OCI-LY1 (cell line): Measurements from ENCODE around the gene FHL3.
A peak's percentile ranks its signal among the peaks of the same experiment; 100 is the strongest.

Source experiments
- H2AFZ ChIP-seq: fragments of 200-600 bp; sonication (generic), shearing (Covaris generic); 2 replicates; pipeline ENCODE4 v1.6.0; 2014; ENCODE audit warnings: antibody characterized with exemption, mild to moderate bottlenecking, low read length
- H3F3A ChIP-seq: fragments of 200-600 bp; sonication (generic), shearing (Covaris generic); 2 replicates; pipeline ENCODE4 v1.6.0; 2014; ENCODE audit warnings: mild to moderate bottlenecking, antibody characterized with exemption, low read length, moderate library complexity; ENCODE audit not compliant: insufficient read depth
- H3K27ac ChIP-seq: fragments of 200-600 bp; sonication (generic); 2 replicates; pipeline ENCODE4 v1.5.1; 2014; ENCODE audit warnings: low read length, mixed run types, mild to moderate bottlenecking, low read depth; ENCODE audit not compliant: poor library complexity, severe bottlenecking
- H3K27me3 ChIP-seq: fragments of 200-600 bp; sonication (generic); 2 replicates; pipeline ENCODE4 v1.6.0; 2014; ENCODE audit warnings: antibody characterized with exemption, mild to moderate bottlenecking, low read length, moderate library complexity; ENCODE audit not compliant: insufficient read depth
- H3K36me3 ChIP-seq: fragments of 200-600 bp; sonication (generic); 2 replicates; pipeline ENCODE4 v1.6.1; 2014; ENCODE audit warnings: mild to moderate bottlenecking, antibody characterized with exemption, low read length, moderate library complexity, mixed read lengths; ENCODE audit not compliant: insufficient read depth
- H3K4me1 ChIP-seq: fragments of 200-600 bp; sonication (generic); 2 replicates; pipeline ENCODE4 v1.5.1; 2014; ENCODE audit warnings: mild to moderate bottlenecking, low read length, moderate library complexity; ENCODE audit not compliant: insufficient read depth, severe bottlenecking
- H3K4me2 ChIP-seq: fragments of 200-600 bp; sonication (generic), shearing (Covaris generic); 2 replicates; pipeline ENCODE4 v1.6.1; 2014; ENCODE audit warnings: low read length
- H3K4me3 ChIP-seq: fragments of 200-600 bp; sonication (generic); 2 replicates; pipeline ENCODE4 v1.5.1; 2014; ENCODE audit warnings: low read length, low read depth, mild to moderate bottlenecking, mixed read lengths; ENCODE audit not compliant: poor library complexity, severe bottlenecking
- H3K79me2 ChIP-seq: fragments of 200-600 bp; shearing (Covaris generic); 2 replicates; pipeline ENCODE4 v1.6.1; 2016; ENCODE audit warnings: mixed run types, low read length, mixed read lengths; ENCODE audit not compliant: insufficient read depth
- H3K9ac ChIP-seq: fragments of 200-600 bp; sonication (generic), shearing (Covaris generic); 2 replicates; pipeline ENCODE4 v1.6.1; 2014; ENCODE audit warnings: mild to moderate bottlenecking, low read length, mixed read lengths
- H3K9me2 ChIP-seq: fragments of 200-600 bp; sonication (generic), shearing (Covaris generic); 2 replicates; pipeline ENCODE4 v1.6.1; 2014; ENCODE audit warnings: low read depth, mild to moderate bottlenecking, low read length, mixed read lengths
- H3K9me3 ChIP-seq: fragments of 200-600 bp; shearing (Covaris generic); 2 replicates; pipeline ENCODE4 v1.6.1; 2014; ENCODE audit warnings: low read length, mixed read lengths
- H4K20me1 ChIP-seq: fragments of 200-600 bp; sonication (generic), shearing (Covaris generic); 2 replicates; pipeline ENCODE4 v1.6.0; 2016; ENCODE audit warnings: mild to moderate bottlenecking, low read length; ENCODE audit not compliant: insufficient read depth
- CTCF ChIP-seq: fragments of 200-600 bp; sonication (generic), shearing (Covaris generic); IDR thresholded peaks from 2 replicates; pipeline ENCODE4 v1.5.1; 2017; ENCODE audit warnings: mild to moderate bottlenecking, antibody characterized with exemption, low read length, moderate library complexity, mixed read lengths
- EZH2 ChIP-seq: fragments of 200-600 bp; sonication (generic), shearing (Covaris generic); IDR thresholded peaks from 2 replicates; pipeline ENCODE4 v1.8.0; 2017; ENCODE audit warnings: borderline replicate concordance, mixed run types, mild to moderate bottlenecking, antibody characterized with exemption, low read length, moderate library complexity, mixed read lengths

FHL3 gene

GRCh38 chr1:37949524-37950152, 55.7 kb downstream of the FHL3 start:
- Histone ChIP-seq H3F3A (no peaks in the 10 kb centered on the region), H3K4me2 (no peak overlapping the region), H3K9me3 (no peaks in the 10 kb centered on the region), H3K27ac (no peak overlapping the region), H4K20me1 (no peaks in the 10 kb centered on the region), H3K4me3 (no peak overlapping the region), H3K9ac (no peak overlapping the region), H3K36me3 (no peaks in the 10 kb centered on the region), H2AFZ (no peak overlapping the region), H3K79me2 (no peaks in the 10 kb centered on the region), H3K27me3 (no peaks in the 10 kb centered on the region), H3K4me1 (peaks cover 25% of the 10 kb centered on the region), H3K9me2 (no peaks in the 10 kb centered on the region)
- TF ChIP-seq EZH2: no peak
- TF ChIP-seq CTCF: no peak

GRCh38 chr1:37948841-37949240, 56.5 kb downstream of the FHL3 start:
- H3F3A ChIP-seq: no peaks in the 10 kb centered on the region
- H3K4me2 ChIP-seq: no peak overlapping the region
- H2AFZ ChIP-seq: no peak overlapping the region
- H3K9me2 ChIP-seq: no peaks in the 10 kb centered on the region
- peaks cover 25% of the 10 kb centered on the region for H3K4me1 ChIP-seq
- H4K20me1 ChIP-seq: no peaks in the 10 kb centered on the region
- H3K9ac ChIP-seq: no peak overlapping the region
- H3K9me3 ChIP-seq: no peaks in the 10 kb centered on the region
- H3K27ac ChIP-seq: no peak overlapping the region
- H3K27me3 ChIP-seq: no peaks in the 10 kb centered on the region
- no peak overlapping the region for H3K4me3 ChIP-seq
- H3K79me2 ChIP-seq: no peaks in the 10 kb centered on the region
- TF ChIP-seq EZH2 (no peak), CTCF (no peak)
- no peaks in the 10 kb centered on the region for H3K36me3 ChIP-seq

- H3K27ac ChIP-seq: peak overlapping the region; percentile 35
- H4K20me1 ChIP-seq: no peaks in the 10 kb centered on the region
- peak overlapping the region; percentile 86 for H3K4me3 ChIP-seq
- H3K27me3 ChIP-seq: no peaks in the 10 kb centered on the region
- H2AFZ ChIP-seq: no peak overlapping the region
- peak overlapping the region; percentile 97; the same call in 1 of the 2 replicates for H3K4me2 ChIP-seq
- H3K9me2 ChIP-seq: no peaks in the 10 kb centered on the region
- no peaks in the 10 kb centered on the region for H3K79me2 ChIP-seq
- no peaks in the 10 kb centered on the region for H3K36me3 ChIP-seq
- peaks cover 25% of the 10 kb centered on the region for H3K4me1 ChIP-seq
- TF ChIP-seq CTCF (no peak), EZH2 (no peak)
- H3F3A ChIP-seq: no peaks in the 10 kb centered on the region
- peak overlapping the region; percentile 83; the same call in 1 of the 2 replicates for H3K9ac ChIP-seq
- H3K9me3 ChIP-seq: no peaks in the 10 kb centered on the region
Observed at GRCh38 chr1:37948166-37948565, 57.1 kb downstream of the FHL3 start.
